Lower lobe of right lung (tissue), 2 donors: ENCODE data around the gene NACAD. TPM values are rescaled to one million over a fixed set of nuclear protein-coding genes. Genes with fewer than 3 reads are reported as not detected.
A peak's percentile ranks its signal among the peaks of the same experiment; 100 is the strongest.

Experiments
- ATAC-seq, 2 donors: fragments of 200-7000 bp; cut with Tn5 transposase; one replicate each; pipeline ENCODE4 v1.9.1; 2020 to 2022; ENCODE audit warnings: mild to moderate bottlenecking in 2 of 2, moderate library complexity in 2 of 2
- DNase-seq: peaks from one replicate; pipeline ENCODE4 v3.0.0-alpha.2; 2020
- H3K27ac ChIP-seq: fragments of 200-600 bp; one replicate; pipeline ENCODE4 v1.8.0; 2022
- H3K27me3 ChIP-seq: fragments of 200-600 bp; one replicate; pipeline ENCODE4 v1.8.0; 2022; ENCODE audit warnings: low read depth
- H3K36me3 ChIP-seq: fragments of 200-600 bp; one replicate; pipeline ENCODE4 v1.8.0; 2022; ENCODE audit warnings: mild to moderate bottlenecking
- H3K4me1 ChIP-seq: fragments of 200-600 bp; one replicate; pipeline ENCODE4 v1.8.0; 2022
- H3K4me3 ChIP-seq: fragments of 200-600 bp; one replicate; pipeline ENCODE4 v1.8.0; 2022; ENCODE audit warnings: mild to moderate bottlenecking
- H3K9me3 ChIP-seq: fragments of 200-600 bp; one replicate; pipeline ENCODE4 v1.8.0; 2022
- intact Hi-C: fragments of 100-400 bp; cut with DNase I; formaldehyde crosslinking; loops from one replicate; pipeline ENCODE4 v1.11.0; 2022
- long read RNA-seq: library from polyadenylated mRNA; unstranded; transcript quantifications from one replicate; pipeline ENCODE4 v2.0.0, GENCODE V29; 2021
- total RNA-seq: library from RNA; stranded (reverse); fragmentation: NEBNext Ultra II Directional; extraction: Animal tissue kit (Norgen Biotek cat#: 25700); gene quantifications from one replicate; pipeline ENCODE4 v1.2.1, GENCODE V29; 2021
- TF ChIP-seq, protein P1 (sequence below): fragments of 200-600 bp; IDR thresholded peaks from one replicate; pipeline ENCODE4 v1.8.0; 2022; ENCODE audit warnings: antibody characterized with exemption, mild to moderate bottlenecking
- donor health status: DM: no; HTN: yes; CAD: no; lungs with severe emphysema.

Gene NACAD, protein sequence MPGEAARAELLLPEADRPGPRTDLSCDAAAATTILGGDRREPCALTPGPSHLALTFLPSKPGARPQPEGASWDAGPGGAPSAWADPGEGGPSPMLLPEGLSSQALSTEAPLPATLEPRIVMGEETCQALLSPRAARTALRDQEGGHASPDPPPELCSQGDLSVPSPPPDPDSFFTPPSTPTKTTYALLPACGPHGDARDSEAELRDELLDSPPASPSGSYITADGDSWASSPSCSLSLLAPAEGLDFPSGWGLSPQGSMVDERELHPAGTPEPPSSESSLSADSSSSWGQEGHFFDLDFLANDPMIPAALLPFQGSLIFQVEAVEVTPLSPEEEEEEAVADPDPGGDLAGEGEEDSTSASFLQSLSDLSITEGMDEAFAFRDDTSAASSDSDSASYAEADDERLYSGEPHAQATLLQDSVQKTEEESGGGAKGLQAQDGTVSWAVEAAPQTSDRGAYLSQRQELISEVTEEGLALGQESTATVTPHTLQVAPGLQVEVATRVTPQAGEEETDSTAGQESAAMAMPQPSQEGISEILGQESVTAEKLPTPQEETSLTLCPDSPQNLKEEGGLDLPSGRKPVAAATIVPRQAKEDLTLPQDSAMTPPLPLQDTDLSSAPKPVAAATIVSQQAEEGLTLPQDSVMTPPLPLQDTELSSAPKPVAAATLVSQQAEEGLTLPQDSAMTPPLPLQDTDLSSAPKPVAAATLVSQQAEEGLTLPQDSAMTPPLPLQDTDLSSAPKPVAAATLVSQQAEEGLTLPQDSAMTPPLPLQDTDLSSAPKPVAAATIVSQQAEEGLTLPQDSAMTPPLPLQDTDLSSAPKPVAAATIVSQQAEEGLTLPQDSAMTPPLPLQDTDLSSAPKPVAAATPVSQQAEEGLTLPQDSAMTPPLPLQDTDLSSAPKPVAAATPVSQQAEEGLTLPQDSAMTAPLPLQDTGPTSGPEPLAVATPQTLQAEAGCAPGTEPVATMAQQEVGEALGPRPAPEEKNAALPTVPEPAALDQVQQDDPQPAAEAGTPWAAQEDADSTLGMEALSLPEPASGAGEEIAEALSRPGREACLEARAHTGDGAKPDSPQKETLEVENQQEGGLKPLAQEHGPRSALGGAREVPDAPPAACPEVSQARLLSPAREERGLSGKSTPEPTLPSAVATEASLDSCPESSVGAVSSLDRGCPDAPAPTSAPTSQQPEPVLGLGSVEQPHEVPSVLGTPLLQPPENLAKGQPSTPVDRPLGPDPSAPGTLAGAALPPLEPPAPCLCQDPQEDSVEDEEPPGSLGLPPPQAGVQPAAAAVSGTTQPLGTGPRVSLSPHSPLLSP (N-terminal part only)
- 2.5 TPM for total RNA-seq
- long read RNA-seq, result 0 reads

DNA sequence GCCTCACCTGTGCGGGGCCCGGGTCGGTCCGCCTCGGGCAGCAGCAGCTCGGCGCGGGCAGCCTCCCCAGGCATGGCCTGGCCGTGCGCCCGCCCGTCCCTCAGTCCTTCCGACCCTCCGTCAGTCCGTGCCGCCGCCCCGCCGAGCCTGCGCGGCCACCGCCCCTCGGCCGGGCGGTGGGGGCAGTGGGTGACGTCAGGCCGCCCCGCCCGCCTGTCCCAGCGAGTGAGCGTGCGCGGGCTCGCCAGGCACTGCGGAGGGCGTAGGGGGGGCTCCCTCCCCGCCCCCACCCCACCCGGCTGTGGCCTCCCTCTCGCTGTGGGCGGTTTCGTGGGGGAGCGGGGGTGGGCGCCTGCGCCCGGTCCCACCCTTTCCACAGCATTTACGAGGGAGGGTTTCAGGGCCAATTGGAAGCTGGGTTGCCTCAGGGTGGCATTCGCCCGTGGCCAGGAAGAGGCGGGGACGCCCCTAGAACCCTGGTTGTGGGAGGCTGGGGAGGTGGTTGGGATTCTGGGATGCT, at the start of gene NACAD:
TSS of gene NACAD (minus strand) at position 149 of the 520 bp plus-strand sequence. CDS start at position 74, 75 bp downstream.
- TF ChIP-seq, protein P1, sequence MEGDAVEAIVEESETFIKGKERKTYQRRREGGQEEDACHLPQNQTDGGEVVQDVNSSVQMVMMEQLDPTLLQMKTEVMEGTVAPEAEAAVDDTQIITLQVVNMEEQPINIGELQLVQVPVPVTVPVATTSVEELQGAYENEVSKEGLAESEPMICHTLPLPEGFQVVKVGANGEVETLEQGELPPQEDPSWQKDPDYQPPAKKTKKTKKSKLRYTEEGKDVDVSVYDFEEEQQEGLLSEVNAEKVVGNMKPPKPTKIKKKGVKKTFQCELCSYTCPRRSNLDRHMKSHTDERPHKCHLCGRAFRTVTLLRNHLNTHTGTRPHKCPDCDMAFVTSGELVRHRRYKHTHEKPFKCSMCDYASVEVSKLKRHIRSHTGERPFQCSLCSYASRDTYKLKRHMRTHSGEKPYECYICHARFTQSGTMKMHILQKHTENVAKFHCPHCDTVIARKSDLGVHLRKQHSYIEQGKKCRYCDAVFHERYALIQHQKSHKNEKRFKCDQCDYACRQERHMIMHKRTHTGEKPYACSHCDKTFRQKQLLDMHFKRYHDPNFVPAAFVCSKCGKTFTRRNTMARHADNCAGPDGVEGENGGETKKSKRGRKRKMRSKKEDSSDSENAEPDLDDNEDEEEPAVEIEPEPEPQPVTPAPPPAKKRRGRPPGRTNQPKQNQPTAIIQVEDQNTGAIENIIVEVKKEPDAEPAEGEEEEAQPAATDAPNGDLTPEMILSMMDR, result no peak
- ATAC-seq (peak; percentile 77 to 91), DNase-seq (no peak)
- Histone ChIP-seq H3K4me3 (peak within 1 kb of the TSS; percentile 60), H3K9me3 (no peaks in the 10 kb centered on the region), H3K36me3 (no peaks in the 10 kb centered on the region), H3K27ac (peak within 1 kb of the TSS; percentile 41), H3K4me1 (peaks cover 14% of the 10 kb centered on the region), H3K27me3 (peaks cover 11% of the 10 kb centered on the region)
- intact Hi-C loops, result no loop called here

DNA sequence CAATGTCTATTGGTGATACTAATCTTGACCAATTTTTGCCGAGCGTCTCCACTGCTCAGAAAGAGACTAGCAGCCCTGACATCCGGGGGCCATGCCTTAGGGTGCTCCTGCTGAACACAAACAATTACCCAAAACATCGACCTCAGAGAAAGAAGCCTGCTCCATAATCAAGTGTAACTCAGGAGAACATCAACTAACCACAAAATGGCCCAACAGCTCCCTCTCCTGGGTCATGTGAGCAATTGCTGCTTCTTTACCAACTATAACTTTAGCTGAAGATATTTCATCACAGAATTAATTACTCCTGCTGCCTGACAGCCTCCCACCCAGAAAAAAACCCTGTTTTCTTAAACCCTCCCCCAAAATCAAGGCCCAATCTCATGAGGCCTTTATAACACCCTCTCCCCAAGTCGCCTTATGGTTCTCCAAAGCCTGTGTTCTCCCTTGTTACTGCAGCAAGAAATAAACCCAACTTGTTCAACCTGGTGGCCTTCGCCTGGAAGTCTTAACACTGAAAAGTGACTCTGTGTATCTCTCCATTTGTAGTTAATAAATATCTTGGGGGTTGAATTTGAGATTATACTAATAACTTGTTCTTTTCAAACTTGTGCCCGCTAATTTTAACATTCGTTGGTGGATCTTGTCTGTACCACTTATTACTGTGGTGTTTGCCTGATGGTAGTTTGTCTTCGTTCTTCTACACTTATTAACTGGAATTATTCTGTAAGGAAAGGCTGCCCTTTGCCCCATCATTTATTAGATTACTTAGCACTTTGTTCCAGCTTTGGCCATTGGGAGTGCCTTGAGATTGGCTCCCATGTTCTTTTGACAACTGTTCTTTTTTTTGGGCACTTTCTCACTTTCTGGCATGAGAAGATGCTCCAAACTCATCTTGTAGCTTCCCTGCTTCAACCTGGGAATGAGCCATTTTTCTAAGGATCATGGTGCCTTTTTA, 47.6 kb upstream of the NACAD start:
- Histone ChIP-seq H3K36me3 (no peaks in the 10 kb centered on the region), H3K4me3 (no peak overlapping the region), H3K27ac (no peak overlapping the region), H3K4me1 (no peaks in the 10 kb centered on the region), H3K27me3 (no peaks in the 10 kb centered on the region), H3K9me3 (no peaks in the 10 kb centered on the region)
- DNase-seq (no peak), ATAC-seq (peak; percentile 78 to 88)
- intact Hi-C loops, result no loop called here
- TF ChIP-seq, protein P1, result peak; percentile 86

DNA sequence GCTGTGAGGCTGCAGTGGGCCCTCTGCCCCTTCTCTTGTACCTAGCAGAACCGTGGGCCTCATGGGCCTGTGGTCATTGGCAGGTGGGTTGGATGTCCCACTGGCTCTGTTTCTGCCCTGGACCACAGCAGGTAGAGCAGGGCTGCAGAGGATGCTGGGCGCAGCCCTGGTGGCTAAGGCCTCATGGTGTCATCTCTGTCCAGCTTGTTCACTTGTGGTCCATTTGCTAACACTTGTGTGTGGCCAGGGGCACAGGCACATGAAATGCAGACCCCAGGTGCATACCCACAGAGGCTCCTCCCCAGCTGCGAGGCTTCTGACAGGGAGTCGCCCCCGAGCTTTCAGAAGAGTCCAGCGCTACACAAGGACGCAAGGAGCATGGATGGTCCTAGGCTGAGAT, 45.1 kb upstream of the NACAD start:
- DNase-seq (no peak), ATAC-seq (no peak)
- Histone ChIP-seq H3K36me3 (no peaks in the 10 kb centered on the region), H3K4me3 (no peak overlapping the region), H3K27me3 (no peaks in the 10 kb centered on the region), H3K27ac (no peak overlapping the region), H3K4me1 (no peaks in the 10 kb centered on the region), H3K9me3 (no peaks in the 10 kb centered on the region)
- TF ChIP-seq, protein P1, result no peak
- intact Hi-C loops, result no loop called here

DNA sequence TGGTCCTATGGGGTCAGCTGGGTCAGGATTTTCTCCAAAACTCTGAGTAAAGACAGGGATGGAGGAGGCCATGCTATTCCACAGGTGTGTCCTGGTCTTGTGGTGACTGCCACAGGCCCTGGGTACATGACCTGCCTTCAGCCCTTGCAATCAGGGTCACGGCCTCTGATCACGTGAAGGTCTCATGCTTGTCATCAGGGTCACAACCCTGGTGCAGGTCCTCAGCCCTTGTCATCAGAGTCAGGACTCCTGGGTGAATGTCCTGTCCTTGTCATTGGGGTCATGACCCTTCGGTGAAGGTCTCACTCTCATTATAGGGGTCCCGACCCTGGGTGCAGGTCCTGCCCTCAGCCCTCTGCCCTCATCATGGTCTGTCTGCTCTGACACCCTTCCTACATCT, 44.6 kb upstream of the NACAD start:
- ATAC-seq (no peak), DNase-seq (no peak)
- Histone ChIP-seq H3K9me3 (no peaks in the 10 kb centered on the region), H3K4me3 (no peak overlapping the region), H3K4me1 (no peaks in the 10 kb centered on the region), H3K27me3 (no peaks in the 10 kb centered on the region), H3K36me3 (no peaks in the 10 kb centered on the region), H3K27ac (no peak overlapping the region)
- TF ChIP-seq, protein P1, result no peak
- intact Hi-C loops, result no loop called here
